D721Med (cell line): ENCODE results near the gene MORF4L1.

Experiments
- DNase-seq: peaks from one replicate; pipeline ENCODE4 v3.0.0; 2011; ENCODE audit warnings: low spot score; ENCODE audit not compliant: insufficient read length
- FAIRE-seq: peaks from 2 replicates; lab custom pipeline; 2011; peaks lifted over from hg19 to GRCh38; lab: Jason Lieb, UNC
- CTCF ChIP-seq: IDR thresholded peaks from 2 replicates; pipeline ENCODE4 v1.5.1; 2012; ENCODE audit warnings: mild to moderate bottlenecking, control low read depth; ENCODE audit not compliant: insufficient read depth; ENCODE audit errors: missing control alignments

The MORF4L1 gene

GRCh38 chr15:78915341-78916087 lies 42.8 kb downstream of the MORF4L1 start:
- no peak for DNase-seq
- TF ChIP-seq CTCF = no peak

DNA sequence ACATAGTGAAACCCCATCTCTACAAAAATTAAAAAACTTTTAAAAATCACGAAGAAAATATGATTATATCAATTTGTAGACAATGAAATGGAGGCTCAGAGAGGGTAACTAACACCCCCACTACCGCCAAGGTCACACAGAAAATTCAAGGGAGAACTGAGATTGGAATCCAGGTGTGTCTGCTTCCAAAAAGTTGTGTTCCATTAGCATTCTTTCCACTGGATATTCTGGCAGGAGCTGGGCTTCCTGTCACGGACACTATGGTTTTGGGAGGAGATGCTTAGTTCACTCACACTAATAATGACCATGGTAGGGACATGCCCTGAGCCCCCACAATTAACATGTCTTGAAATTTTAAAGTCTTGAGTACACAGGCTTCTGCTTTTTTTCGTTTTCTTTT lies 43.4 kb downstream of the MORF4L1 start:
- FAIRE-seq = no peak
- no peak for DNase-seq
- TF ChIP-seq CTCF = no peak

More at GRCh38 chr15:78915341-78916087, 42.8 kb downstream of the MORF4L1 start:
- no peak for FAIRE-seq

DNA sequence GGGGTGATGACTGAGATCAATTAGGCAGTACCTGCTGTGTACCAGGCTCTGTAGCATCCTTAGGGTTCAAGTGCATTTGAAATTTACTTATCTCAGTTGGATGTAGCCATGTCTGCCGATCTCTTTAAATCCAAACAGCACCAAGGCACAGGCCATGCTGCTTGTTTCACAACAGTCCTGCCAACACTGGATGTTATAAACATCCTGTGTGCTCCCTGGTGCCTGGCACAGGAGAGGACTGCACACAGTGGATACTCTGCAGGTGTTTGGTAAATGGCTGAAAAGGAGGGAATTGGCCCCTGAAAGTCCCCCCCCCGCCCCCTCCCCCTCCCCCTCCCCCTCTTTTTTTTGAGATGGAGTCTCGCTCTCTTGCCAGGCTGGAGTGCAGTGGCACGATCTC lies 45.2 kb downstream of the MORF4L1 start:
- DNase-seq (no peak), FAIRE-seq (no peak)
- no peak for TF ChIP-seq CTCF

GRCh38 chr15:78921517-78921916 lies 48.8 kb downstream of the MORF4L1 start:
- no peak for DNase-seq
- no peak for FAIRE-seq
- TF ChIP-seq CTCF = no peak

DNA sequence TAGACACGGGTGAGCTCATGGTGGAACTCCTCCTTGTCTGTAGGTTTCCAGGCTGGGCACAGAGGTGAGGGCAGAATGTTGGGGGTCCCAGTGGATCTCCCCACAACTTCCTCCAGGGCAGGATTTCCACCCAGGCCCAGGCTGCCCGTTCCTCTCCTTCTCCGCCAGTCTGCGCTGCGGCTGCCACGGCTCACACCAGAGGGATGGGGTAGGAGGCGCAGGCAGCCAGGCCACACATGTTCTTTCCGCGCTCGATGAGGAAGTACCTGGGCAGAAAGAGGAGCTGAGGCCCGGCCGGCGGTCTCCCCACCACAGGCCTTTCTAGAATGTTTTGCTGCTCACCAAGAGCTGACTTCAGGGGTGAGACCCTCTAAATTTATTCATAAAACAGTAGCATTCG lies 49.2 kb downstream of the MORF4L1 start:
- FAIRE-seq (no peak), DNase-seq (no peak)
- no peak for TF ChIP-seq CTCF

GRCh38 chr15:78922527-78922926 lies 49.8 kb downstream of the MORF4L1 start:
- DNase-seq (no peak), FAIRE-seq (no peak)
- TF ChIP-seq CTCF = no peak

GRCh38 chr15:78923015-78923414 lies 50.3 kb downstream of the MORF4L1 start:
- FAIRE-seq = no peak

More at GRCh38 chr15:78923015-78923414, 50.3 kb downstream of the MORF4L1 start:
- no peak for DNase-seq
- TF ChIP-seq CTCF = no peak
